SK-N-MC (cell line): ENCODE measurements around the gene RPP25L.

Experiments used
- EZH2 ChIP-seq: fragments of 200-600 bp; sonication (generic); IDR thresholded peaks from one replicate; pipeline ENCODE4 v1.6.1; 2017; ENCODE audit warnings: antibody characterized with exemption
- POLR2AphosphoS5 ChIP-seq: IDR thresholded peaks from 2 replicates; pipeline ENCODE4 v1.6.1; 2012; ENCODE audit warnings: mild to moderate bottlenecking, low read depth, low read length, borderline replicate concordance

DNA sequence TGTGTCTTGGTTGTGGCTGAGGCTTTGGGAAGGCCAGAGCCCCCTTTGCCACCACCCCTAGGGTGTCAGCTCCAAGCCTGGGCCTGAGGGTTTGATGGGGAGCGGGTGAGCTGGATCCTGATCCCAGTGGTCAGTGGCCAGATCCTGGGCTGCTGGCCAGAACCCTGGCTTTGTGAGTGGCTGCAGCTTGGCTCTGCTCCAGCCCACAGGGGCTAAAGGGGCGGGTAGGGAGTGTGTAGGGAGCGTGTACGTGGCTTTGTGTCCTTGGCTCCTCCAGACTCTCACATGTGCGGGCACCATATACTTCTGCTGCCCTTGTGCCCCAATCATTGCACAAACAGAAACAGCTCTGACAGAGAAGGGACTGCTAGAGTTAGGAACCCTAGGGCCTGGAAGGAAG, 38.9 kb upstream of the RPP25L start:
- TF ChIP-seq EZH2 (no peak), POLR2AphosphoS5 (no peak)
